Dendritic cell treated with granulocyte-macrophage colony-stimulating factor and Interleukin-4, amounts not matched to agents 40 ng/mL and 50 ng/mL, for 4 days (primary cell): ENCODE measurements around the gene SNX30.
"Not testable (repeated sequence)": the region's sequence is repeated elsewhere in the genome, so short reads cannot be mapped to it uniquely, and the experiment has no call there.

ENCODE experiments used
- H3K27ac Mint-ChIP-seq: one replicate; pipeline ENCODE4 v1.8.0; 2022; ENCODE audit warnings: mild to moderate bottlenecking, mixed read lengths
- H3K27me3 Mint-ChIP-seq: one replicate; pipeline ENCODE4 v1.8.0; 2022; ENCODE audit warnings: mild to moderate bottlenecking, mixed read lengths
- H3K36me3 Mint-ChIP-seq: one replicate; pipeline ENCODE4 v1.8.0; 2022; ENCODE audit warnings: low read depth, mixed read lengths
- H3K4me1 Mint-ChIP-seq: one replicate; pipeline ENCODE4 v1.8.0; 2022; ENCODE audit warnings: low read depth, mixed read lengths
- H3K4me3 Mint-ChIP-seq: one replicate; pipeline ENCODE4 v1.8.0; 2022; ENCODE audit warnings: mild to moderate bottlenecking, moderate library complexity, mixed read lengths
- H3K9me3 Mint-ChIP-seq: one replicate; pipeline ENCODE4 v1.8.0; 2022; ENCODE audit warnings: mixed read lengths
- intact Hi-C: fragments of 100-400 bp; cut with micrococcal nuclease; formaldehyde crosslinking; loops from one replicate; pipeline ENCODE4 v1.15.0; 2022

The SNX30 gene

GRCh38 chr9:112750016-112750763 is at the start of gene SNX30:
Gene SNX30 (plus strand): TSS chr9:112750760. CDS start chr9:112751002, 242 bp downstream.
- peak within 1 kb of the TSS; percentile 98 for H3K27ac Mint-ChIP-seq
- H3K27me3 Mint-ChIP-seq: no peaks in the 10 kb centered on the region
- intact Hi-C loops: loop anchor here (2.0 to 10.0 kb wide), 3 partner anchors 23 to 115 kb away; no protein-coding TSS in a partner anchor
- no peaks in the 10 kb centered on the region for H3K9me3 Mint-ChIP-seq
- H3K4me1 Mint-ChIP-seq: peaks cover 53% of the 10 kb centered on the region
- H3K36me3 Mint-ChIP-seq: peaks cover 14% of the 10 kb centered on the region
- peak within 1 kb of the TSS; percentile 95 for H3K4me3 Mint-ChIP-seq

GRCh38 chr9:112703304-112703703 is 47.3 kb upstream of the SNX30 start:
- no peak overlapping the region for H3K4me3 Mint-ChIP-seq
- H3K27ac Mint-ChIP-seq: no peak overlapping the region
- H3K36me3 Mint-ChIP-seq: peaks cover 44% of the 10 kb centered on the region
- no peaks in the 10 kb centered on the region for H3K27me3 Mint-ChIP-seq
- H3K9me3 Mint-ChIP-seq: no peaks in the 10 kb centered on the region
- H3K4me1 Mint-ChIP-seq: peaks cover 13% of the 10 kb centered on the region
- intact Hi-C loops: no loop called here

GRCh38 chr9:112705768-112706427 is 44.7 kb upstream of the SNX30 start:
- no peak overlapping the region for H3K27ac Mint-ChIP-seq
- peaks cover 18% of the 10 kb centered on the region for H3K4me1 Mint-ChIP-seq
- intact Hi-C loops: no loop called here
- H3K9me3 Mint-ChIP-seq: no peaks in the 10 kb centered on the region
- no peak overlapping the region for H3K4me3 Mint-ChIP-seq
- no peaks in the 10 kb centered on the region for H3K27me3 Mint-ChIP-seq
- peaks cover 47% of the 10 kb centered on the region for H3K36me3 Mint-ChIP-seq

GRCh38 chr9:112711050-112711689 is 39.4 kb upstream of the SNX30 start:
- H3K27ac Mint-ChIP-seq: no peak overlapping the region
- H3K4me3 Mint-ChIP-seq: no peak overlapping the region
- intact Hi-C loops: loop anchor here (10.0 kb wide), 2 partner anchors 194 to 226 kb away; partner anchors contain the start of gene KIAA1958

GRCh38 chr9:112712678-112713077 is 37.9 kb upstream of the SNX30 start:
- Mint-ChIP-seq H3K27ac (no peak overlapping the region), H3K36me3 (peaks cover 48% of the 10 kb centered on the region), H3K27me3 (no peaks in the 10 kb centered on the region), H3K4me1 (peaks cover 33% of the 10 kb centered on the region), H3K4me3 (no peak overlapping the region), H3K9me3 (no peaks in the 10 kb centered on the region)
- intact Hi-C loops: loop anchor here (10.0 kb wide), 2 partner anchors 192 to 228 kb away; partner anchors contain the start of gene KIAA1958

More at GRCh38 chr9:112711050-112711689, 39.4 kb upstream of the SNX30 start:
- Mint-ChIP-seq H3K36me3 (peaks cover 51% of the 10 kb centered on the region), H3K27me3 (no peaks in the 10 kb centered on the region), H3K4me1 (peaks cover 26% of the 10 kb centered on the region), H3K9me3 (no peaks in the 10 kb centered on the region)

- peak within 1 kb of the TSS; percentile 92 for H3K27ac Mint-ChIP-seq
- no peaks in the 10 kb centered on the region for H3K27me3 Mint-ChIP-seq
- no peaks in the 10 kb centered on the region for H3K9me3 Mint-ChIP-seq
- intact Hi-C loops: loop anchor here (1.0 to 10.0 kb wide), 5 partner anchors 34 to 335 kb away; partner anchors contain the start of genes HSDL2 and KIAA1958
- H3K4me1 Mint-ChIP-seq: peaks cover 25% of the 10 kb centered on the region
- peaks cover 28% of the 10 kb centered on the region for H3K36me3 Mint-ChIP-seq
- H3K4me3 Mint-ChIP-seq: peak within 1 kb of the TSS; percentile 93
Measured at GRCh38 chr9:112717661-112718331, 32.8 kb upstream of the SNX30 start, which contains the start of gene INIP. Gene INIP (minus strand): TSS chr9:112718117. CDS start chr9:112716485, 1,632 bp downstream.

GRCh38 chr9:112719241-112719691 is 31.3 kb upstream of the SNX30 start:
- Mint-ChIP-seq H3K4me3 (no peak overlapping the region), H3K9me3 (no peaks in the 10 kb centered on the region), H3K27ac (no peak overlapping the region), H3K36me3 (peaks cover 13% of the 10 kb centered on the region), H3K27me3 (no peaks in the 10 kb centered on the region), H3K4me1 (peaks cover 22% of the 10 kb centered on the region)
- intact Hi-C loops: loop anchor here (5.0 to 10.0 kb wide), 4 partner anchors 73 to 337 kb away; partner anchors contain the start of genes HSDL2 and KIAA1958

- H3K36me3 Mint-ChIP-seq: peaks cover 9% of the 10 kb centered on the region
- no peak overlapping the region for H3K27ac Mint-ChIP-seq
- no peaks in the 10 kb centered on the region for H3K9me3 Mint-ChIP-seq
- H3K4me3 Mint-ChIP-seq: no peak overlapping the region
- H3K4me1 Mint-ChIP-seq: peaks cover 22% of the 10 kb centered on the region
- intact Hi-C loops: loop anchor here (5.0 to 10.0 kb wide), 4 partner anchors 73 to 337 kb away; partner anchors contain the start of genes HSDL2 and KIAA1958
- H3K27me3 Mint-ChIP-seq: no peaks in the 10 kb centered on the region
Measured at GRCh38 chr9:112719696-112720095, 30.9 kb upstream of the SNX30 start.

GRCh38 chr9:112720113-112720780 is 30.3 kb upstream of the SNX30 start:
- intact Hi-C loops: no loop called here
- H3K4me3 Mint-ChIP-seq: no peak overlapping the region
- no peak overlapping the region for H3K27ac Mint-ChIP-seq
- H3K36me3 Mint-ChIP-seq: peaks cover 9% of the 10 kb centered on the region
- H3K4me1 Mint-ChIP-seq: peaks cover 22% of the 10 kb centered on the region
- H3K27me3 Mint-ChIP-seq: no peaks in the 10 kb centered on the region
- H3K9me3 Mint-ChIP-seq: no peaks in the 10 kb centered on the region

- H3K27me3 Mint-ChIP-seq, intact Hi-C loops: not testable (repeated sequence)
- peak overlapping the region; percentile 18 for H3K27ac Mint-ChIP-seq
Measured at GRCh38 chr9:112722749-112723148, 27.8 kb upstream of the SNX30 start.

GRCh38 chr9:112725961-112726360 is 24.6 kb upstream of the SNX30 start:
- Mint-ChIP-seq H3K9me3 (no peaks in the 10 kb centered on the region), H3K4me1 (peaks cover 33% of the 10 kb centered on the region), H3K27me3 (no peaks in the 10 kb centered on the region), H3K27ac (peak overlapping the region; percentile 27), H3K36me3 (no peaks in the 10 kb centered on the region), H3K4me3 (no peak overlapping the region)
- intact Hi-C loops: loop anchor here (2.0 kb wide), 1 partner anchor 25 kb away; the partner anchor contains the start of gene SNX30

More at GRCh38 chr9:112722749-112723148, 27.8 kb upstream of the SNX30 start:
- H3K9me3 Mint-ChIP-seq, H3K4me3 Mint-ChIP-seq, H3K36me3 Mint-ChIP-seq: not testable (repeated sequence)
- H3K4me1 Mint-ChIP-seq: peaks cover 30% of the 10 kb centered on the region

GRCh38 chr9:112726428-112726827 is 24.1 kb upstream of the SNX30 start:
- intact Hi-C loops: loop anchor here (2.0 kb wide), 1 partner anchor 24 kb away; the partner anchor contains the start of gene SNX30
- Mint-ChIP-seq H3K27ac (peak overlapping the region; percentile 79), H3K36me3 (no peaks in the 10 kb centered on the region), H3K4me3 (peak overlapping the region; percentile 42), H3K27me3 (no peaks in the 10 kb centered on the region), H3K9me3 (no peaks in the 10 kb centered on the region), H3K4me1 (peaks cover 33% of the 10 kb centered on the region)
